IMR-90 (cell line): ENCODE results near the gene PTRH2.

Experiments
- BHLHE40 ChIP-seq: fragments of 150-350 bp; IDR thresholded peaks from 2 replicates; pipeline ENCODE4 v1.6.1; 2016; ENCODE audit warnings: mild to moderate bottlenecking, low read depth, low read length
- CEBPB ChIP-seq: IDR thresholded peaks from 2 replicates; pipeline ENCODE4 v1.6.1; 2012; ENCODE audit warnings: low read depth, low read length, improper control_type of control experiment
- FOS ChIP-seq: fragments of 150-350 bp; IDR thresholded peaks from 2 replicates; pipeline ENCODE4 v1.6.1; 2016; ENCODE audit warnings: low read depth, low read length
- MAFK ChIP-seq: IDR thresholded peaks from 2 replicates; pipeline ENCODE4 v1.6.1; 2012; ENCODE audit warnings: low read depth, low read length, improper control_type of control experiment
- NFE2L2 ChIP-seq: fragments of 150-350 bp; IDR thresholded peaks from 2 replicates; pipeline ENCODE4 v1.6.1; 2016; ENCODE audit warnings: low read depth, mild to moderate bottlenecking, low read length
- POLR2A ChIP-seq: IDR thresholded peaks from 2 replicates; pipeline ENCODE4 v1.6.1; 2012; ENCODE audit warnings: mild to moderate bottlenecking, low read depth, low read length
- RAD21 ChIP-seq: IDR thresholded peaks from 2 replicates; pipeline ENCODE4 v1.6.1; 2012; ENCODE audit warnings: low read length, improper control_type of control experiment
- RCOR1 ChIP-seq: IDR thresholded peaks from 2 replicates; pipeline ENCODE4 v1.6.1; 2012; ENCODE audit warnings: mild to moderate bottlenecking, low read length, improper control_type of control experiment; ENCODE audit not compliant: insufficient replicate concordance
- RFX5 ChIP-seq: IDR thresholded peaks from 2 replicates; pipeline ENCODE4 v1.8.0; 2012; ENCODE audit warnings: low read depth, mild to moderate bottlenecking, low read length, moderate library complexity
- SMC3 ChIP-seq: fragments of 150-350 bp; IDR thresholded peaks from 2 replicates; pipeline ENCODE4 v1.6.1; 2016; ENCODE audit warnings: low read depth, mild to moderate bottlenecking, antibody characterized with exemption, low read length, moderate library complexity
- TF ChIP-seq, protein P1 (sequence below): conservative IDR thresholded peaks from 2 replicates; pipeline ENCODE4 v1.5.1; 2012; ENCODE audit warnings: mild to moderate bottlenecking, low read depth, low read length, improper control_type of control experiment

GRCh38 chr17:59669411-59669810 lies 37.8 kb downstream of the PTRH2 start:
- TF ChIP-seq, protein P1, sequence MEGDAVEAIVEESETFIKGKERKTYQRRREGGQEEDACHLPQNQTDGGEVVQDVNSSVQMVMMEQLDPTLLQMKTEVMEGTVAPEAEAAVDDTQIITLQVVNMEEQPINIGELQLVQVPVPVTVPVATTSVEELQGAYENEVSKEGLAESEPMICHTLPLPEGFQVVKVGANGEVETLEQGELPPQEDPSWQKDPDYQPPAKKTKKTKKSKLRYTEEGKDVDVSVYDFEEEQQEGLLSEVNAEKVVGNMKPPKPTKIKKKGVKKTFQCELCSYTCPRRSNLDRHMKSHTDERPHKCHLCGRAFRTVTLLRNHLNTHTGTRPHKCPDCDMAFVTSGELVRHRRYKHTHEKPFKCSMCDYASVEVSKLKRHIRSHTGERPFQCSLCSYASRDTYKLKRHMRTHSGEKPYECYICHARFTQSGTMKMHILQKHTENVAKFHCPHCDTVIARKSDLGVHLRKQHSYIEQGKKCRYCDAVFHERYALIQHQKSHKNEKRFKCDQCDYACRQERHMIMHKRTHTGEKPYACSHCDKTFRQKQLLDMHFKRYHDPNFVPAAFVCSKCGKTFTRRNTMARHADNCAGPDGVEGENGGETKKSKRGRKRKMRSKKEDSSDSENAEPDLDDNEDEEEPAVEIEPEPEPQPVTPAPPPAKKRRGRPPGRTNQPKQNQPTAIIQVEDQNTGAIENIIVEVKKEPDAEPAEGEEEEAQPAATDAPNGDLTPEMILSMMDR: no peak
- TF ChIP-seq RFX5 (no peak), RAD21 (no peak), NFE2L2 (no peak), POLR2A (no peak), FOS (no peak), SMC3 (no peak), CEBPB (no peak), MAFK (no peak), RCOR1 (no peak), BHLHE40 (no peak)
